Inflammatory macrophage (primary cell): ENCODE measurements around the gene PHF12.
"Not testable (repeated sequence)": the region's sequence is repeated elsewhere in the genome, so short reads cannot be mapped to it uniquely, and the experiment has no call there.

ENCODE experiments used
- DNase-seq, 2 donors: peaks; one replicate each; pipeline ENCODE4 v3.0.0-alpha.2; 2020 to 2022

The PHF12 gene

DNA sequence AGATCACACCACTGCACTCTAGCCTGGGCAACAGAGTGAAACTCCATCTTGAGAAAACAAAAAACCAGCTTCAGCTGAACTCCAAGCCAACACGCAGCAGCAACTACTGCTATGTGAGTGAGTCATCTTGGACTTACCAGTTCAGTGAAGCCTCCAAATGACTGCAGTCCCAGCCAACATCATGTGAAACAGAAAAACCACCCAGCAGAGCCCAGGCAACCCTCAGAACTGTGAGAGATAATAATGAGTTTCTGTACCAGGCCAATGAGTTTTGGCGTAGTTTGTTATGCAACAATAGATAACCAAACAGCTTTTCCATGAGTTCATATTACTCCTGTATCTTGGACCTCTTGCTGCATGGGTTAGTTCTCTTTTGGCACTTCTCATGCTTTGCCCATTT lies 23.3 kb downstream of the PHF12 start:
- peak in 1 of 2 donors; percentile 12 for DNase-seq

GRCh38 chr17:28926786-28927185 lies 24.5 kb downstream of the PHF12 start:
- DNase-seq, result no peak

DNA sequence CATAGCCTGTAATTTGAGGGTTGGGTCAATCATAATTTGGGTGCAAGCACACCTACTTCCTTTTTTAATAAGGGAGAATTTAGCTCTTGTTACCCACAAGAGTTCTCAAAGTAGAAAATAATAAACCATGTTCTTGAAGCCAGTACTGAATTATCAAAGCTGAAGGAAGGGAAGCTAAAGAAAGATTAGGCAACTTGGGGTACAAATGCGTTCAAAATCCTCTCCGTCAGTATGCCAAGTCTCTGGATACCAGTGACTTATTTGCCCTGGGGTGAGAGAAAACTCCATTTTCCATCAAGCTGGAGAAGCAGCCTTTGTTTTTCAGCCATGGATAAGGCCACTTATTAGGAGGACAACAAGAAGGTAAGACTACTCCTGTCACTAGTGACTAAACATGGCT lies 25.0 kb downstream of the PHF12 start:
- DNase-seq, result no peak

DNA sequence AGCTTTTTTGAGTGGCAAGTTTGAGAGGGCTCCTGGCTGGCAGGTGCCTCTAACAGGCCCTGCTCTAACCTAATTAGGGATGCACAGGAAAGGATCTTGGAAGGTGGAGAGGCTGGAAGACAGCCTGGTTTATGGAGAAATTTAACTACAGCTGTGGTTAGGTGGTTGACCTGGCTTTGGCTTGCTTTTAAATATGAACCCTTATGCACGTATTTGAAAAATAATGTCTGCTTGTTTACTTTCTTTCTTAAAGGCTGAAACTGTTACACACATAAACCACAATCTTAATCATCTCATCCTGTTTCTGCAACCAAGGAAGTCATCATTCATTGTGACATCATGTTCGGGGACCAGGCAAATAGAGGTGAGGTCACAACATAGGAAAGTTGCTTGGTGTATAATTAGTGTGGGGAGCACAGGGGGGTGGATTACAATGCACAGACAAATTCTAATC lies 25.4 kb downstream of the PHF12 start:
- peak; percentile 78 to 85 for DNase-seq

- DNase-seq, result no peak
These were observed 31.1 kb downstream of the PHF12 start for GRCh38 chr17:28920201-28920600.

- DNase-seq, result no peak
These were observed 33.0 kb downstream of the PHF12 start for GRCh38 chr17:28918295-28918694.

DNA sequence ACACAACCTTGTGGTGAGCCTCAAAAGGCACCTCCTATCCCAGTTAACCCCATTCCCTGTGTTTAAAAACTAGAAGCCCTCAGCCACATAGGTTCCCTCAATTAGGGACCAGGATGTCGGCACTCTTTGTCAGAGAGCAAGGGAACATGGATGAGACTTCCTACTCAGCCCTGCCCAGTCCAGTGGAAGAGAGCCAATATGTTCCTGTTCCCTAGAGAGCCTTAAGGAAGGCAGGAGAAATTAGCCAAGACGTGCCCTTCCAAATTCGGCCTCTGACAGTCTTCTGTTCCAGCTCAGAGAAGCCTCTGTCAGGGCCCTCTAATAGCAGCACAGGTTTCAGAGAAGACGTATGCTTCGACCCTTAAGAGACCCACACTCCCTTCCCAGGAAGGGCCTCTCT lies 33.9 kb downstream of the PHF12 start:
- DNase-seq, result no peak

GRCh38 chr17:28917029-28917428 lies 34.3 kb downstream of the PHF12 start:
- no peak for DNase-seq

DNA sequence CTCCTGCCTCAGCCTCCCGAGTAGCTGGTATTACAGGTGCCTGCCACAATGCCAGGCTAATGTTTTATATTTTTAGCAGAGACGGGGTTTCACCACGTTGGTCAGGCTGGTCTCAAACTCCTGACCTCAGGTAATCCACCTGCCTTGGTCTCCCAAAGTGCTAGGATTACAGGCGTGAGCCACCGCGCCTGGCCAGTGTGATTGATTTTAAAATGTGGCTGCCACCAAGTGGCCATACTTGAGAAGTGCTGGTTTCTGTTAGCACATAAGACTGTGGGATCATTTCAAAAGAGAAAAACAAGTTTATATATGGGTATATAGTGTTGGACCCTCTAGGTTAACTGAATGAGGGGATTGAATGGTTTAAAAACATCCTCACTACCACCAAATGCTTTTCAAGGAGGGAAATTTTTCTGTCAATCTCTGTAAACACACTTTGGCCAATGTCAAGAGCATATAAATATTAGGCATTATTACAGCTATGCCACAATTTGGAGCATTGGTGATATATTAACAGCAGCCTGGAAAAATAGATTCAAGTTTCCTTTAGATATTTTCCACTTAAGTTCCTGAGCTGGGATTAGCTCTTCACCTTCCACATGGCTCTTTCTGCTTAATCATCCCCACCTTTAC lies 34.9 kb downstream of the PHF12 start:
- peak; percentile 41 to 43 for DNase-seq

GRCh38 chr17:28912938-28913333 lies 38.4 kb downstream of the PHF12 start:
- no peak for DNase-seq

- no peak for DNase-seq
These were observed 38.9 kb downstream of the PHF12 start for GRCh38 chr17:28912281-28912937.

DNA sequence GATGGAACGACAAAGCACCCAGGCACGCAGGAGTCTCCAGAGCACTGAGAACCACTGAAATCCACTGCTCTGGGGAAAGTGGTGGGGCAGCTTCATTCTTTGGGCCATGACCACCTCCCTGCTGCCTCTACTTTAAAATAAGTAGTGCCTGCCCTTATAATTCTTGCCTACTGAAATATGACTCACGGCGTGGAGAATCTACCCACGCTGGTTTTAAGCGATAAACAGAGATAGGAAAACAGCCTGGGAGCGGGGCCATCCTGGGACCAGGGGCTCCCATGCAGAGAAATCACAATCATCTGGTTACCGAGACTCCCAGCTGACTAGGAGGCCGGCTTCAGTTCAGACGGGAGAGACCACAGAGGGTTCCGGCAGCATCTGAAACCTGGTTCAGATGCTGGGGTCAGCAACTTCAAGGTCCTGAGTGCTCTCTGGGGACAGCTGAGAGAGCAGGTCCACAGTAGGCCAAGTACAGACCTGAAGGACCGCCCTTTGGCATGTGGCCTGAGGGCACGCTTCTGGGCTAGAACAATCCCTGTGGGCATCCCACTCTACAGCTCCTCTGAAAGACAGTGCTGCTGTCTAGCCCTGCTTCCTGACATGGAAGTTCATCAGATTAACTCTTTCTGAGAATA lies 39.8 kb downstream of the PHF12 start:
- DNase-seq, result no peak

DNA sequence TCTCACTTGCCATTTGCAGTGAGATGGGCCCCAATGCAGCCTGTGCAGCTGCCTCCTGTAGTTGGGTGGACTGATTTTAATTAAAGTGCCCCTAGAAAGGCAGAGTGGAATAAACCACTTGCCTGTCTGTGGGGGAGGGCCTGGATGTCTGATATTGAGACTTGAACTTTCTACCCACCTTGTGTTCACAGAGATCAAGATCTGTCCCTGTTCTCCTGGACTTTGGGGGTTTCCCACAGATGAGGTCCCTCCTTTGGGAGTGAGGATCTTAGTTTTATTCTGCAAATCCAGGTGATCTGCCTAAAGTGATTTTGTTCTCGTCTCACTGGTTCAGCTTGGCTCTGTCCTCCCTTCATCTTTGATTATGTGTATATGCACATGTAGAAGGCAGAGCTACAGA lies 40.8 kb downstream of the PHF12 start:
- no peak for DNase-seq

GRCh38 chr17:28908640-28909167 lies 42.6 kb downstream of the PHF12 start:
- DNase-seq, result no peak

- DNase-seq, result no peak
These were observed 43.4 kb downstream of the PHF12 start for GRCh38 chr17:28907709-28908475.

GRCh38 chr17:28906706-28907438 lies 44.4 kb downstream of the PHF12 start:
- DNase-seq, result no peak

- no peak for DNase-seq
These were observed 45.0 kb downstream of the PHF12 start for GRCh38 chr17:28906276-28906675.

DNA sequence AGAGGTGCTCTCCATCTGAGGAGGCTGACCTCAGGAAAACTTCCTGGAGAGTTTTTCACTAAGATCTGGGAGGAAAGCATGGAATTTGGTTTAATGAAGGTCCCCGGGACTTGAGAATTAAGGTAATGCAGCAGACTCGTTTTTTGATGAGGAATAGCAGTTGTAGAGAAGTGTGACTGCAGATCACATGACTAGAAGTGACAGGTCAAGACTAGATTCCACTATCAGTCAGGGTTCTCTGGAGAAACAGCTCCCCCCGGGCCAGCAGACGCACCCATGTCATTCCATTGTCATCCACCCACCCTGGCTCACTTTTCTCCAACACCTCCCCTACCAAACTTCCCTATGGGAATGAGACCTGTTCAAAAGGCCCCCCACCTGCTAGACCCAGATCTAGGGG lies 46.5 kb downstream of the PHF12 start:
- no peak for DNase-seq

DNA sequence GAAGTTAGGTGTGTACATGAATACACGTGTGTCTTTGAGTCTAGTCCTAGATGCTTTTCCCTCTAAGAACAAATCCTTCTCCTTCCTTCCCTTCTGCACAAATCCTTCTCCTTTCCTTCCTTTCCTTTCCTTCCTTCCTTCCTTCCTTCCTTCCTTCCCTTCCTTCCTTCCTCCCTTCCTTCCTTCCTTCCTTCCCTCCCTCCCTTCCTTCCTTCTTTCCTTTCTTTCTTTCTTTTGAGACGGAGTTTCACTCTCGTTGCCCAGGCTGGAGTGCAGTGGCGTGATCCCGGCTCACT lies 47.8 kb downstream of the PHF12 start:
- not testable (repeated sequence) for DNase-seq

DNA sequence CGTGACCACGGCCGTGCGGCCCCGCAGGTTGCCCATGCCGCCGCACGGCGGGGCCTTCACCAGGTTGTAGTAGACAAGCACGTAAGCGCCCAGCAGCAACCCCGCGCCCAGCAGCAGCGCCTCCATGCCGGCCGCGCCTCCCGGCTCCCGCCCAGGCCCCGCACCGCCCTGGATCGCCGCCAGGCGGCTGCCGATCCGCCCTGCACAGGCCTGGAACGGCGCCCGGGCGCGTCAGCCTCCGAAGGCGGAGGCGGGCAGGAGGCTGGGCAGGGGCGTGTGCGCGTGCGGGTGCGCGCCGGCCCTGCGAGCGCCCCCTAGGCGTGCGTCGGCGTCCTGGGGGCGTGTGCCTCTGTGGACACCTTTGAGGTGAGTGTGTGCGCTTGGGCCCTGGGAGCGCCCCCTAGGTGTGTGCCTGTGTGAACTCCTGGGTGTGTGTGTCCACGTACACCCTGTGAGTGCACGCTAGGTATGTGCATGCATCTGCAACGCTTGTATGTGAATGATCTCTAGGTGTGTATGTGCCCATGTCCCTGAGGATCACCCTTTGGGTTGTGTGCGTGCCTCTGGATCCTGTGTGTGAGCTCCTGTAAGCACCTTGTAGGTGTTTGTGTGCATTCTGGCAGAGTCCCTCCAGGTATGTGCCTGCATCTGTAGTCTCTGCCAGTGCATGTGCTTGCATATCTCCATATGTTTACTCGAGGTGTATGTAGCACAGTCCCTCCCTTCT lies 48.3 kb downstream of the PHF12 start, which contains the start of gene DHRS13:
Gene DHRS13, minus strand, starts transcription at position 261 of the 727 bp plus-strand sequence. Its CDS starts 135 bp downstream, at position 126.
- peak; percentile 83 to 86 for DNase-seq
